A673 (cell line): ENCODE results near the gene ALX4. TPM values are rescaled to one million over a fixed set of nuclear protein-coding genes. Genes with fewer than 3 reads are reported as not detected.

ENCODE experiments used
- BruUV-seq: library from RNA; stranded (reverse); fragments of 400-500 nt; replicated peaks from 2 replicates; lab custom pipeline; 2021; lab: Mats Ljungman, UMichigan
- CTCF ChIA-PET: fragments of 300-600 bp; sonication (Branson Sonifier 250); formaldehyde crosslinking; loops from one replicate; lab custom pipeline; 2022; ENCODE audit warnings: antibody characterized with exemption; lab: Charles Lee
- POLR2A ChIA-PET: fragments of 300-600 bp; sonication (Branson Sonifier 250); formaldehyde crosslinking; loops from one replicate; lab custom pipeline; 2022; ENCODE audit warnings: antibody characterized with exemption; ENCODE audit not compliant: low non-redundant PET; lab: Charles Lee
- DNase-seq: peaks from one replicate; pipeline ENCODE4 v3.0.0-alpha.2; 2015; ENCODE audit warnings: low spot score
- H3K27ac ChIP-seq: fragments of 200-600 bp; sonication (generic); 2 replicates; pipeline ENCODE4 v1.5.1; 2016; ENCODE audit warnings: mixed run types, low read depth, mild to moderate bottlenecking, mixed read lengths, antibody characterized with exemption, low read length; ENCODE audit not compliant: poor library complexity, severe bottlenecking
- H3K27me3 ChIP-seq: fragments of 200-600 bp; sonication (generic); replicated peaks from 2 replicates; pipeline ENCODE4 v1.6.1; 2017; ENCODE audit warnings: mixed run types, low read depth, mild to moderate bottlenecking, mixed read lengths, antibody characterized with exemption, low read length; ENCODE audit not compliant: insufficient read depth, poor library complexity
- H3K36me3 ChIP-seq: fragments of 200-600 bp; sonication (generic); 2 replicates; pipeline ENCODE4 v1.6.1; 2016; ENCODE audit warnings: mixed run types, mild to moderate bottlenecking, mixed read lengths, antibody characterized with exemption, low read length; ENCODE audit not compliant: insufficient read depth, poor library complexity, severe bottlenecking
- H3K4me1 ChIP-seq: fragments of 200-600 bp; sonication (generic); 2 replicates; pipeline ENCODE4 v1.6.1; 2017; ENCODE audit warnings: mixed run types, mild to moderate bottlenecking, mixed read lengths, antibody characterized with exemption, low read length; ENCODE audit not compliant: insufficient read depth, poor library complexity, severe bottlenecking
- H3K4me3 ChIP-seq: fragments of 200-600 bp; sonication (generic); 2 replicates; pipeline ENCODE4 v1.5.1; 2016; ENCODE audit warnings: low read depth, mixed run types, mild to moderate bottlenecking, mixed read lengths, low read length; ENCODE audit not compliant: poor library complexity, severe bottlenecking
- H3K9me3 ChIP-seq: fragments of 200-600 bp; sonication (generic); 2 replicates; pipeline ENCODE4 v1.6.1; 2016; ENCODE audit warnings: mixed run types, low read depth, mild to moderate bottlenecking, mixed read lengths, antibody characterized with exemption, low read length; ENCODE audit not compliant: poor library complexity, severe bottlenecking
- CTCF ChIP-seq: fragments of 300-800, 200-600 bp; sonication (generic); conservative IDR thresholded peaks from 2 replicates; pipeline ENCODE4 v1.5.1; 2017; ENCODE audit warnings: low read depth, mild to moderate bottlenecking, antibody characterized with exemption, low read length, moderate library complexity, mixed read lengths
- EZH2 ChIP-seq: fragments of 200-600 bp; sonication (generic); IDR thresholded peaks from 2 replicates; pipeline ENCODE4 v1.6.1; 2017; ENCODE audit warnings: borderline replicate concordance, low read depth, mild to moderate bottlenecking, mixed read lengths, antibody characterized with exemption, low read length; ENCODE audit not compliant: poor library complexity, severe bottlenecking
- intact Hi-C: fragments of 100-400 bp; cut with micrococcal nuclease; formaldehyde crosslinking; loops from one replicate; pipeline ENCODE4 v1.10.0; 2022; ENCODE audit not compliant: unreplicated experiment
- total RNA-seq: library from RNA; stranded (reverse); gene quantifications from 2 replicates; pipeline ENCODE4 v1.2.3, GENCODE V29; 2021

ALX4 gene
- total RNA-seq, 1 experiment from 2014 or later: 135 TPM

- intact Hi-C loops: no loop called here
- Histone ChIP-seq H3K36me3 (no peaks in the 10 kb centered on the region), H3K4me3 (peak overlapping the region; percentile 43), H3K27me3 (no peaks in the 10 kb centered on the region), H3K27ac (peak overlapping the region; percentile 6), H3K4me1 (peaks cover 33% of the 10 kb centered on the region), H3K9me3 (no peaks in the 10 kb centered on the region)
- ChIA-PET POLR2A (no interaction called here), CTCF (interaction anchor here (0.7 kb wide), 1 partner anchor 183 kb away, joined by 3 read pairs; no protein-coding TSS in a partner anchor)
- no TSS peak for BruUV-seq
- TF ChIP-seq CTCF: no peak
- no peak for TF ChIP-seq EZH2
- DNase-seq: peak; percentile 81
Observed at GRCh38 chr11:44316659-44317240, 6.8 kb upstream of the ALX4 start.

GRCh38 chr11:44315947-44316658, 6.2 kb upstream of the ALX4 start:
- H3K4me1 ChIP-seq: peaks cover 37% of the 10 kb centered on the region
- peak overlapping the region; percentile 6 for H3K27ac ChIP-seq
- no peaks in the 10 kb centered on the region for H3K36me3 ChIP-seq
- H3K4me3 ChIP-seq: peak overlapping the region; percentile 43
- CTCF ChIA-PET: interaction anchor here (0.7 kb wide), 1 partner anchor 182 kb away, joined by 3 read pairs; no protein-coding TSS in a partner anchor
- intact Hi-C loops: no loop called here
- POLR2A ChIA-PET: no interaction called here
- H3K9me3 ChIP-seq: no peaks in the 10 kb centered on the region
- no peaks in the 10 kb centered on the region for H3K27me3 ChIP-seq
- DNase-seq: peak; percentile 75
- TF ChIP-seq EZH2 (no peak), CTCF (0 out of 2 replicates have a peak, but pooled peaks have one; percentile 24)
- no TSS peak for BruUV-seq

- ChIA-PET CTCF (no interaction called here), POLR2A (no interaction called here)
- no peaks in the 10 kb centered on the region for H3K27me3 ChIP-seq
- no peak overlapping the region for H3K4me3 ChIP-seq
- BruUV-seq: no TSS peak
- DNase-seq: no peak
- intact Hi-C loops: no loop called here
- TF ChIP-seq CTCF (no peak), EZH2 (no peak)
- H3K9me3 ChIP-seq: no peaks in the 10 kb centered on the region
- no peak overlapping the region for H3K27ac ChIP-seq
- no peaks in the 10 kb centered on the region for H3K36me3 ChIP-seq
- peaks cover 46% of the 10 kb centered on the region for H3K4me1 ChIP-seq
Observed at GRCh38 chr11:44314733-44315132, 4.8 kb upstream of the ALX4 start.
